Measurements from ENCODE around the gene NELL2.

The NELL2 gene

GRCh38 chr12:44673811-44674210 is 202.3 kb downstream of the NELL2 start:
- no peaks in the 10 kb centered on the region for H3K9me3 ChIP-seq (ENCODE audit: severe bottlenecking)
- DNase-seq (ENCODE audit: low spot score) (no peak), ATAC-seq (ENCODE audit: low read depth) (no peak)
- no peaks in the 10 kb centered on the region for H3K4me1 ChIP-seq (ENCODE audit: insufficient read depth, poor library complexity, severe bottlenecking)
- H3K27me3 ChIP-seq (ENCODE audit: insufficient read depth, poor library complexity, severe bottlenecking) = no peaks in the 10 kb centered on the region
- H3K27ac ChIP-seq (ENCODE audit: poor library complexity, severe bottlenecking) = no peak overlapping the region
- no peak overlapping the region for H3K4me3 ChIP-seq (ENCODE audit: severe bottlenecking)
- no peak for TF ChIP-seq CTCF (IDR thresholded peaks at IDR 0.05; ENCODE audit: poor library complexity, severe bottlenecking)
- H3K36me3 ChIP-seq (ENCODE audit: low read depth) = no peaks in the 10 kb centered on the region

- DNase-seq (ENCODE audit: low spot score) = no peak
- no peak overlapping the region for H3K4me3 ChIP-seq (ENCODE audit: severe bottlenecking)
- H3K9me3 ChIP-seq (ENCODE audit: severe bottlenecking) = no peaks in the 10 kb centered on the region
- no peaks in the 10 kb centered on the region for H3K27me3 ChIP-seq (ENCODE audit: insufficient read depth, poor library complexity, severe bottlenecking)
- no peaks in the 10 kb centered on the region for H3K4me1 ChIP-seq (ENCODE audit: insufficient read depth, poor library complexity, severe bottlenecking)
- no peak for TF ChIP-seq CTCF (IDR thresholded peaks at IDR 0.05; ENCODE audit: poor library complexity, severe bottlenecking)
- ATAC-seq (ENCODE audit: low read depth) = no peak
- no peak overlapping the region for H3K27ac ChIP-seq (ENCODE audit: poor library complexity, severe bottlenecking)
- H3K36me3 ChIP-seq (ENCODE audit: low read depth) = no peaks in the 10 kb centered on the region
Measured at GRCh38 chr12:44672042-44672441, 204.1 kb downstream of the NELL2 start.

GRCh38 chr12:44668443-44668842 is 207.7 kb downstream of the NELL2 start:
- TF ChIP-seq CTCF (IDR thresholded peaks at IDR 0.05; ENCODE audit: poor library complexity, severe bottlenecking) = no peak
- DNase-seq (ENCODE audit: low spot score) = no peak

GRCh38 chr12:44667461-44667860 is 208.7 kb downstream of the NELL2 start:
- H3K27me3 ChIP-seq (ENCODE audit: insufficient read depth, poor library complexity, severe bottlenecking) = peaks cover 6% of the 10 kb centered on the region
- no peak for ATAC-seq (ENCODE audit: low read depth)
- no peak overlapping the region for H3K27ac ChIP-seq (ENCODE audit: poor library complexity, severe bottlenecking)
- H3K9me3 ChIP-seq (ENCODE audit: severe bottlenecking) = no peaks in the 10 kb centered on the region
- DNase-seq (ENCODE audit: low spot score) = no peak
- H3K4me1 ChIP-seq (ENCODE audit: insufficient read depth, poor library complexity, severe bottlenecking) = no peaks in the 10 kb centered on the region
- no peak overlapping the region for H3K4me3 ChIP-seq (ENCODE audit: severe bottlenecking)
- H3K36me3 ChIP-seq (ENCODE audit: low read depth) = no peaks in the 10 kb centered on the region
- no peak for TF ChIP-seq CTCF (IDR thresholded peaks at IDR 0.05; ENCODE audit: poor library complexity, severe bottlenecking)

More at GRCh38 chr12:44668443-44668842, 207.7 kb downstream of the NELL2 start:
- no peak for ATAC-seq (ENCODE audit: low read depth)
- Histone ChIP-seq H3K4me1 (ENCODE audit: insufficient read depth, poor library complexity, severe bottlenecking) (no peaks in the 10 kb centered on the region), H3K36me3 (ENCODE audit: low read depth) (no peaks in the 10 kb centered on the region), H3K9me3 (ENCODE audit: severe bottlenecking) (no peaks in the 10 kb centered on the region), H3K27ac (ENCODE audit: poor library complexity, severe bottlenecking) (no peak overlapping the region), H3K4me3 (ENCODE audit: severe bottlenecking) (no peak overlapping the region), H3K27me3 (ENCODE audit: insufficient read depth, poor library complexity, severe bottlenecking) (peaks cover 6% of the 10 kb centered on the region)

GRCh38 chr12:44663291-44663690 is 212.8 kb downstream of the NELL2 start:
- no peak for DNase-seq (ENCODE audit: low spot score)
- no peak for ATAC-seq (ENCODE audit: low read depth)
- no peaks in the 10 kb centered on the region for H3K36me3 ChIP-seq (ENCODE audit: low read depth)
- no peak for TF ChIP-seq CTCF (IDR thresholded peaks at IDR 0.05; ENCODE audit: poor library complexity, severe bottlenecking)
- no peaks in the 10 kb centered on the region for H3K9me3 ChIP-seq (ENCODE audit: severe bottlenecking)
- no peak overlapping the region for H3K27ac ChIP-seq (ENCODE audit: poor library complexity, severe bottlenecking)
- H3K27me3 ChIP-seq (ENCODE audit: insufficient read depth, poor library complexity, severe bottlenecking) = peaks cover 6% of the 10 kb centered on the region
- H3K4me3 ChIP-seq (ENCODE audit: severe bottlenecking) = no peak overlapping the region
- no peaks in the 10 kb centered on the region for H3K4me1 ChIP-seq (ENCODE audit: insufficient read depth, poor library complexity, severe bottlenecking)
